HEK293 (cell line): ENCODE results near the gene NPW.

Experiments
- CTCF ChIA-PET: fragments of 350-600 bp; formaldehyde crosslinking; extraction: SDS; loops from one replicate; lab custom pipeline; 2021; ENCODE audit warnings: antibody characterized with exemption; lab: Yijun Ruan, JAX
- POLR2A ChIA-PET: fragments of 300-600 bp; formaldehyde crosslinking; extraction: SDS; loops from one replicate; lab custom pipeline; 2020; ENCODE audit warnings: antibody characterized with exemption, inconsistent platforms; lab: Yijun Ruan, JAX
- H3K27ac ChIP-seq: fragments of 200-500 bp; sonication (Bioruptor generic); 2 replicates; pipeline ENCODE4 v1.5.1; 2014; ENCODE audit warnings: low read depth, low read length, control low read depth, inconsistent platforms; ENCODE audit errors: extremely low read depth
- H3K36me3 ChIP-seq, 2 experiments: fragments of 200-500 bp in 1 of 2; sonication (Bioruptor generic) in 1 of 2; 1 replicate in 1 of 2; 2 replicates in 1 of 2; pipeline ENCODE4 v1.5.1; 2014 to 2017; ENCODE audit warnings: inconsistent platforms in 2 of 2, low read length in 2 of 2; ENCODE audit not compliant: control insufficient read depth in 2 of 2, insufficient read depth in 1 of 2
- H3K4me1 ChIP-seq: fragments of 200-500 bp; sonication (Bioruptor generic); 2 replicates; pipeline ENCODE4 v1.5.1; 2014; ENCODE audit warnings: mild to moderate bottlenecking, low read length, inconsistent platforms; ENCODE audit not compliant: control insufficient read depth, insufficient read depth
- H3K4me3 ChIP-seq: 2 replicates; pipeline ENCODE4 v1.5.1; 2011; ENCODE audit warnings: low read depth, mild to moderate bottlenecking, control low read depth, low read length, moderate library complexity
- H3K9me3 ChIP-seq: fragments of 200-500 bp; sonication (Bioruptor generic); 2 replicates; pipeline ENCODE4 v1.5.1; 2014; ENCODE audit warnings: low read depth, low read length, inconsistent platforms; ENCODE audit not compliant: control insufficient read depth, insufficient read depth
- GLIS2 ChIP-seq: fragments of 450-650 bp; formaldehyde crosslinking; IDR thresholded peaks from 2 replicates; pipeline ENCODE4 v1.5.1; 2016; ENCODE audit warnings: missing biosample characterization, missing genetic modification characterization
- HOXA7 ChIP-seq: sonication (generic); formaldehyde crosslinking; IDR thresholded peaks from 2 replicates; pipeline ENCODE4 v1.8.1; 2022; ENCODE audit warnings: missing genetic modification reagents, borderline replicate concordance
- IKZF3 ChIP-seq: fragments of 450-650 bp; IDR thresholded peaks from 2 replicates; pipeline ENCODE4 v1.5.0; 2018; ENCODE audit warnings: missing biosample characterization, mild to moderate bottlenecking, missing genetic modification characterization, moderate library complexity
- KLF1 ChIP-seq: fragments of 450-650 bp; formaldehyde crosslinking; IDR thresholded peaks from 2 replicates; pipeline ENCODE4 v1.5.1; 2016; ENCODE audit warnings: missing biosample characterization, missing genetic modification characterization
- KLF9 ChIP-seq: fragments of 450-650 bp; formaldehyde crosslinking; IDR thresholded peaks from 2 replicates; pipeline ENCODE4 v1.5.1; 2016; ENCODE audit warnings: missing biosample characterization, missing genetic modification characterization, low read depth
- PATZ1 ChIP-seq: fragments of 450-650 bp; formaldehyde crosslinking; IDR thresholded peaks from 2 replicates; pipeline ENCODE4 v1.5.1; 2016; ENCODE audit warnings: missing biosample characterization, missing genetic modification characterization
- RBAK ChIP-seq: fragments of 450-650 bp; formaldehyde crosslinking; IDR thresholded peaks from 2 replicates; pipeline ENCODE4 v1.5.1; 2016; ENCODE audit warnings: missing biosample characterization, missing genetic modification characterization
- SP2 ChIP-seq: fragments of 450-650 bp; formaldehyde crosslinking; IDR thresholded peaks from 2 replicates; pipeline ENCODE4 v1.5.1; 2016; ENCODE audit warnings: missing biosample characterization, missing genetic modification characterization
- ZBTB26 ChIP-seq: fragments of 450-650 bp; formaldehyde crosslinking; optimal IDR thresholded peaks from 2 replicates; pipeline ENCODE3; 2016; ENCODE audit warnings: missing biosample characterization, mild to moderate bottlenecking, missing genetic modification characterization
- ZBTB8A ChIP-seq: fragments of 450-650 bp; formaldehyde crosslinking; IDR thresholded peaks from 2 replicates; pipeline ENCODE4 v1.5.1; 2016; ENCODE audit warnings: missing biosample characterization, missing genetic modification characterization
- ZNF335 ChIP-seq: fragments of 450-650 bp; formaldehyde crosslinking; conservative IDR thresholded peaks from 2 replicates; pipeline ENCODE4 v1.5.1; 2016; ENCODE audit warnings: missing biosample characterization, missing genetic modification characterization
- ZNF341 ChIP-seq: fragments of 450-650 bp; formaldehyde crosslinking; IDR thresholded peaks from 2 replicates; pipeline ENCODE4; 2016; ENCODE audit warnings: low read depth, missing biosample characterization, missing genetic modification characterization
- ZNF394 ChIP-seq: fragments of 450-650 bp; formaldehyde crosslinking; IDR thresholded peaks from 2 replicates; pipeline ENCODE4 v1.5.1; 2016; ENCODE audit warnings: missing biosample characterization, missing genetic modification characterization, mild to moderate bottlenecking, moderate library complexity, borderline replicate concordance
- ZNF639 ChIP-seq: fragments of 450-650 bp; formaldehyde crosslinking; IDR thresholded peaks from 2 replicates; pipeline ENCODE4 v1.5.1; 2016; ENCODE audit warnings: missing biosample characterization, missing genetic modification characterization
- ZNF747 ChIP-seq: fragments of 450-650 bp; formaldehyde crosslinking; IDR thresholded peaks from 2 replicates; pipeline ENCODE4 v1.5.1; 2016; ENCODE audit warnings: missing biosample characterization, missing genetic modification characterization
- ZNF76 ChIP-seq: fragments of 450-650 bp; formaldehyde crosslinking; IDR thresholded peaks from 2 replicates; pipeline ENCODE4; 2016; ENCODE audit warnings: low read depth, missing biosample characterization, missing genetic modification characterization, borderline replicate concordance
- ZXDB ChIP-seq: fragments of 450-650 bp; formaldehyde crosslinking; IDR thresholded peaks from 2 replicates; pipeline ENCODE4 v1.5.1; 2016; ENCODE audit warnings: missing biosample characterization, missing genetic modification characterization
- TF ChIP-seq, protein P1 (sequence below): fragments of 450-650 bp; formaldehyde crosslinking; IDR thresholded peaks from 2 replicates; pipeline ENCODE4 v1.5.1; 2016; ENCODE audit warnings: missing biosample characterization, missing genetic modification characterization, low read depth
- TF ChIP-seq, protein P2 (sequence below): fragments of 450-650 bp; formaldehyde crosslinking; IDR thresholded peaks from 2 replicates; pipeline ENCODE4 v1.5.1; 2016; ENCODE audit warnings: missing biosample characterization, missing genetic modification characterization

NPW gene

DNA sequence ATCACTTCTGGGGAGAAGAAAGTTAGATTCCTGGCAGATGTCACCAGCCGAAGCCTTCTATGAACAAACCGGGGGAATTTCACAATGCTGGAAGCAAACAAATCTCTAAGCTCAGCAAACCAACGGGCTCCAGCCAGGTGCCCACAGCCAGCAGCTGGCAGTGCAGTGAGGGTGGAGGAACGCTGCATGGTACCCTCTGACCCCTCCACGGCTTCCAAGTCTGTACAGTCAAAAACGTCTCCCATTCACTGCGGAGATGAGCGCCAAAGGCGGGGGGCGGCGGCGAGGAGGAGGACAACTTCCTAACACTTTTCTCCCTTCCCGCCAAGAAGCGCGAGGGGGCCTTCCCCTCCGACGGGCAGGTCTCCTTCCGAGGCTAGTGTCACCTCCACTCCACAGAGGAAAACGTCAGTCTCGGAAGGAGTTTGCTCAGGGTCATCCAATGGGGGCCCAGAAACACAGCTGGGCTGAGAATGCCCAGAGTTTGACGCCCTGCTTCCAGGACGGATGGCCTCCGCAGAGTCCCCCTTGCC is 10.9 kb upstream of the NPW start:
- CTCF ChIA-PET: interaction anchor here (0.6 to 1.8 kb wide), 4 partner anchors 14 to 132 kb away, joined by 3 to 7 read pairs (median 5); no protein-coding TSS in a partner anchor
- Histone ChIP-seq H3K36me3 (peaks cover 0 to 28% of the 10 kb centered on the region in 2 experiments; a peak in 1 of 3 replicates), H3K4me1 (peaks cover 29% of the 10 kb centered on the region), H3K4me3 (peak overlapping the region; percentile 75), H3K27ac (peak overlapping the region; percentile 97), H3K9me3 (no peaks in the 10 kb centered on the region)
- TF ChIP-seq ZXDB: 0 out of 2 replicates have a peak, but pooled peaks have one; percentile 35
- peak; percentile 28; the same call in 1 of the 2 replicates for TF ChIP-seq KLF9 (tag by site-specific recombination)
- TF ChIP-seq, protein P1, sequence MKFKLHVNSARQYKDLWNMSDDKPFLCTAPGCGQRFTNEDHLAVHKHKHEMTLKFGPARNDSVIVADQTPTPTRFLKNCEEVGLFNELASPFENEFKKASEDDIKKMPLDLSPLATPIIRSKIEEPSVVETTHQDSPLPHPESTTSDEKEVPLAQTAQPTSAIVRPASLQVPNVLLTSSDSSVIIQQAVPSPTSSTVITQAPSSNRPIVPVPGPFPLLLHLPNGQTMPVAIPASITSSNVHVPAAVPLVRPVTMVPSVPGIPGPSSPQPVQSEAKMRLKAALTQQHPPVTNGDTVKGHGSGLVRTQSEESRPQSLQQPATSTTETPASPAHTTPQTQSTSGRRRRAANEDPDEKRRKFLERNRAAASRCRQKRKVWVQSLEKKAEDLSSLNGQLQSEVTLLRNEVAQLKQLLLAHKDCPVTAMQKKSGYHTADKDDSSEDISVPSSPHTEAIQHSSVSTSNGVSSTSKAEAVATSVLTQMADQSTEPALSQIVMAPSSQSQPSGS (tag by site-specific recombination): no peak
- no peak for TF ChIP-seq RBAK (tag by site-specific recombination)
- TF ChIP-seq ZNF341: peak; percentile 48
- TF ChIP-seq ZBTB8A (tag by site-specific recombination): peak; percentile 82
- peak; percentile 78 for TF ChIP-seq ZNF335 (tag by site-specific recombination)
- TF ChIP-seq SP2 (tag by site-specific recombination): peak; percentile 72
- TF ChIP-seq ZBTB26 (tag by site-specific recombination): peak; percentile 22
- peak; percentile 22; the same call in 1 of the 2 replicates for TF ChIP-seq ZNF76 (tag by site-specific recombination)
- no peak for TF ChIP-seq ZNF747 (tag by site-specific recombination)
- 0 out of 2 replicates have a peak, but pooled peaks have one; percentile 9 for TF ChIP-seq ZNF394 (tag by site-specific recombination)
- TF ChIP-seq HOXA7 (CRISPR knock-in tag): no peak
- TF ChIP-seq, protein P2, sequence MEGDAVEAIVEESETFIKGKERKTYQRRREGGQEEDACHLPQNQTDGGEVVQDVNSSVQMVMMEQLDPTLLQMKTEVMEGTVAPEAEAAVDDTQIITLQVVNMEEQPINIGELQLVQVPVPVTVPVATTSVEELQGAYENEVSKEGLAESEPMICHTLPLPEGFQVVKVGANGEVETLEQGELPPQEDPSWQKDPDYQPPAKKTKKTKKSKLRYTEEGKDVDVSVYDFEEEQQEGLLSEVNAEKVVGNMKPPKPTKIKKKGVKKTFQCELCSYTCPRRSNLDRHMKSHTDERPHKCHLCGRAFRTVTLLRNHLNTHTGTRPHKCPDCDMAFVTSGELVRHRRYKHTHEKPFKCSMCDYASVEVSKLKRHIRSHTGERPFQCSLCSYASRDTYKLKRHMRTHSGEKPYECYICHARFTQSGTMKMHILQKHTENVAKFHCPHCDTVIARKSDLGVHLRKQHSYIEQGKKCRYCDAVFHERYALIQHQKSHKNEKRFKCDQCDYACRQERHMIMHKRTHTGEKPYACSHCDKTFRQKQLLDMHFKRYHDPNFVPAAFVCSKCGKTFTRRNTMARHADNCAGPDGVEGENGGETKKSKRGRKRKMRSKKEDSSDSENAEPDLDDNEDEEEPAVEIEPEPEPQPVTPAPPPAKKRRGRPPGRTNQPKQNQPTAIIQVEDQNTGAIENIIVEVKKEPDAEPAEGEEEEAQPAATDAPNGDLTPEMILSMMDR (tag by site-specific recombination): peak; percentile 49
- 0 out of 2 replicates have a peak, but pooled peaks have one; percentile 10 for TF ChIP-seq KLF1 (tag by site-specific recombination)
- no peak for TF ChIP-seq ZNF639 (tag by site-specific recombination)
- TF ChIP-seq GLIS2: peak; percentile 72
- TF ChIP-seq IKZF3 (tag by site-specific recombination): 0 out of 2 replicates have a peak, but pooled peaks have one; percentile 27
- TF ChIP-seq PATZ1 (tag by site-specific recombination): peak; percentile 50; the same call in 1 of the 2 replicates
- POLR2A ChIA-PET: interaction anchor here (0.6 to 2.7 kb wide), 5 partner anchors 21 to 226 kb away, joined by 3 to 17 read pairs (median 4); partner anchors contain the start of genes NUBP2, SPSB3, TBL3 and TRAF7
